ENCODE results near the gene NPSR1.
"Not testable (repeated sequence)": the region's sequence is repeated elsewhere in the genome, so short reads cannot be mapped to it uniquely, and the experiment has no call there.

NPSR1 gene

GRCh38 chr7:34844406-34844805 is 186.4 kb downstream of the NPSR1 start:
- TF ChIP-seq POLR2A (IDR thresholded peaks at IDR 0.05; ENCODE audit: low read depth, low read length) = no peak
- DNase-seq (ENCODE audit: insufficient read length, low spot score) (no peak), FAIRE-seq (no peak)

- no peak for DNase-seq (ENCODE audit: insufficient read length, low spot score)
- TF ChIP-seq POLR2A (IDR thresholded peaks at IDR 0.05; ENCODE audit: low read depth, low read length) = no peak
- no peak for FAIRE-seq
These were observed 187.1 kb downstream of the NPSR1 start for GRCh38 chr7:34844936-34845665.

GRCh38 chr7:34845666-34846361 is 187.8 kb downstream of the NPSR1 start:
- DNase-seq (ENCODE audit: insufficient read length, low spot score) = peak; percentile 40

GRCh38 chr7:34846976-34847375 is 189.0 kb downstream of the NPSR1 start:
- FAIRE-seq = no peak
- TF ChIP-seq POLR2A (IDR thresholded peaks at IDR 0.05; ENCODE audit: low read depth, low read length) = no peak

More at GRCh38 chr7:34845666-34846361, 187.8 kb downstream of the NPSR1 start:
- no peak for TF ChIP-seq POLR2A (IDR thresholded peaks at IDR 0.05; ENCODE audit: low read depth, low read length)
- no peak for FAIRE-seq

DNA sequence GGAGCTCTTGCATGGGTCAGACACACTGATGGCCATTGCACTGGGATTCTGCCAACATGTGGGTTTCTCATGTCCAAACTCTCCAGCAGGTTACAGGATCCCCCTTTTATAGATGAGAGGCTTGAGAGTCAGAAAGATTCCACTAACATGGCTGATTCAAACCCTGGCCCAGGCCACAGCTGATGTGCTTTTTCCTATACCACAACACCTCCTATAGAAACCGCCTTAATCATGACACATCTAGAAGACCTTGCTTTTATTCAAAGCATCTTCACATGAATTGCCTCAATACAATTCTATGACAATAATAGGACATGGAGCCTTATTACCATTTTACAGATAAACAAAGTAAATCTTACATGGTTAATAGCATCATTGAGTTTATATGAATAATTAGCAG is 190.7 kb downstream of the NPSR1 start:
- no peak for TF ChIP-seq POLR2A (IDR thresholded peaks at IDR 0.05; ENCODE audit: low read depth, low read length)
- FAIRE-seq (no peak), DNase-seq (ENCODE audit: insufficient read length, low spot score) (no peak)

More at GRCh38 chr7:34846976-34847375, 189.0 kb downstream of the NPSR1 start:
- DNase-seq (ENCODE audit: insufficient read length, low spot score) = no peak

DNA sequence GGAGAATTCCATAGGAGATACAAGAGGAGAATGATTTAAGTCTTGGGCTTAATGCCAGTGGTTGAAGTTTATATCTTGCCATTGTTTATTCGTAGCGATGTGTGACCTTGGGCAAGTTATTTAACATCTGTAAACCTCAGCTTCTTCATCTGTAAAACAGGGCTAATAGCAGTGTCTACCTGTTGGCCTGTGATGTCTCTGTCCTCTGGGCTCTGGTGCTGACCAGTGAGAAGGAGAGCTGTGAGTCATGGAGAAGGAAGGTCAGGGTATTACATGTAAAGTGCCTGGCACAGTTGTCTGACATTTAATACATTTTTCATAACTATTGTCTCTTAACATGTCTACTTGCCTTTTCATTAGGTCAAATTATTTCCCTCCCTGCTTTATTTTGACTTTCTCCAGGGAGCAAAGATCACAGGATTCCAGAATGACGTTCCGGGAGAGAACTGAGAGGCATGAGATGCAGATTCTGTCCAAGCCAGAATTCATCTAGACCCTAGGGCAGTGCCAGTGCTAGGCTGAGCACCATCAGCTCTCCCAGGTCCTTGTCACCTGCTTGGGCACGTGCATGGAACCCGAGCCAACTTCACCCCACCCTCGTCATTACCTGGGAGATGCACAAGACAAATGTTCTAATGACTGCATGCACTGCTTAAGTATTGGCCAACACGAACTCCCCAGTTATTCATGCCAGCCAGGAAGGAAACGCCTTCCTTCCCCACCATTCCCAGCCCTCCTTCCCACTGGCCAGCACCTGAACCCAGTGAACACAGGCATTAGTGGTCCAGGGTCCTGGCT is 191.3 kb downstream of the NPSR1 start:
- FAIRE-seq (no peak), DNase-seq (ENCODE audit: insufficient read length, low spot score) (peak; percentile 38)
- TF ChIP-seq POLR2A (IDR thresholded peaks at IDR 0.05; ENCODE audit: low read depth, low read length) = no peak

DNA sequence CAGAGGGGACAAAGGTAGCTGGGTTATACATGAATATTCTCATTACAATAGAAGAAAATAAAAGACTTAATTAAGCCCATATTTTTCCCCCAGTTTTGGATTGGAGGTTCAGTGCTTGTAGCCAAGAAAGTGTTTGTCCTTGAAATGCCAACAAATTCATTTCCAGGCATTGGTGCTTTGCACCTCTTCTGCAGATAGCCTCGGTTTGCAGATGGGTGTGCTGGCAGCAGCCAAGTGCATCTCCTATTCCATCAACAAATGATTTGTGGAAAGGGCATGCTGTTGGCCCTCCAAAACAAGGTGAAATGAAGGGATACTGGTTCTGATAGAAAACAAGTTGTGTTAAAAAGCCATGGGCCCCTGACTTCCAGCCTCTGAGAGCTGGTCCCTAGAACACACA is 192.0 kb downstream of the NPSR1 start:
- TF ChIP-seq POLR2A (IDR thresholded peaks at IDR 0.05; ENCODE audit: low read depth, low read length) = no peak
- DNase-seq (ENCODE audit: insufficient read length, low spot score) (no peak), FAIRE-seq (no peak)

- TF ChIP-seq POLR2A (IDR thresholded peaks at IDR 0.05; ENCODE audit: low read depth, low read length) = no peak
- no peak for DNase-seq (ENCODE audit: insufficient read length, low spot score)
- no peak for FAIRE-seq
These were observed 192.7 kb downstream of the NPSR1 start for GRCh38 chr7:34850681-34851080.

- FAIRE-seq (no peak), DNase-seq (ENCODE audit: insufficient read length, low spot score) (no peak)
- no peak for TF ChIP-seq POLR2A (IDR thresholded peaks at IDR 0.05; ENCODE audit: low read depth, low read length)
These were observed 193.4 kb downstream of the NPSR1 start for GRCh38 chr7:34851431-34851830.

DNA sequence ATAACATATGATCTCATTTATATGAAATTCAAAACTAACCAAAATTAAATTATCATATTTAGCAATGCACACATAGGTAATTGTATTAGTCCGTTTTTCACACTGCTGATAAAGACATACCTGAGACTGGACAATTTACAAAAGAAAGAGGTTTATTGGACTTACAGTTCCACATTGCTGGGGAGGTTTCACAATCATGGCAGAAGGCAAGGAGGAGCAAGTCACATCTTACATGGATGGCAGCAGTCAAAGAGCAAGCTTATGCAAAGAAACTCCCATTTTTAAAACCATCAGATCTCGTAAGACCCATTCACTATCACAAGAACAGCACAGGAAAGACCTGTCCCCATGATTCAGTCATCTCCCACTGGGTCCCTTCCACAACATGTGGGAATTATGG is 200.4 kb downstream of the NPSR1 start:
- DNase-seq (ENCODE audit: insufficient read length, low spot score); FAIRE-seq: not testable (repeated sequence)

- FAIRE-seq; DNase-seq (ENCODE audit: insufficient read length, low spot score): not testable (repeated sequence)
These were observed 201.3 kb downstream of the NPSR1 start for GRCh38 chr7:34859281-34859680.

GRCh38 chr7:34866222-34866621 is 208.2 kb downstream of the NPSR1 start:
- DNase-seq (ENCODE audit: insufficient read length, low spot score); FAIRE-seq: not testable (repeated sequence)

DNA sequence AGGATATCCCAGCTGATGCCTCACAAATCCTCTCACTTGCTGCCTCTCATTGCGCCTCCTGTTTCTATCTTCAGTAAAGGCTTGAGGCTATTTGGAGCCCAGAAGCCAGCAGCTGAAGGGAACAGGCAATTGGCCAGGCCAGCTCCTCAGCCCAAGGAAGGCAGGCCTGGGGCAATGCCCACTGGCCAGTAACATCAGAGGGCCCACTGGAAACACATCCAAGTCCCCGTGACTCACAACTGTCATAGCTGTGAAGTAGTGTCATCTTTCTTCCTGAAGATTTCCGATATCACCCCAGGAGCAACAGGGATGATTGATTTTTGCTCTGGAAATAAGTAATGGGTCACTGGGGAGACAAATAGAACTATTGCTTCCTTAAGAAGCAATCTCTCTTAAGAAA is 209.3 kb downstream of the NPSR1 start:
- DNase-seq (ENCODE audit: insufficient read length, low spot score); FAIRE-seq: not testable (repeated sequence)

DNA sequence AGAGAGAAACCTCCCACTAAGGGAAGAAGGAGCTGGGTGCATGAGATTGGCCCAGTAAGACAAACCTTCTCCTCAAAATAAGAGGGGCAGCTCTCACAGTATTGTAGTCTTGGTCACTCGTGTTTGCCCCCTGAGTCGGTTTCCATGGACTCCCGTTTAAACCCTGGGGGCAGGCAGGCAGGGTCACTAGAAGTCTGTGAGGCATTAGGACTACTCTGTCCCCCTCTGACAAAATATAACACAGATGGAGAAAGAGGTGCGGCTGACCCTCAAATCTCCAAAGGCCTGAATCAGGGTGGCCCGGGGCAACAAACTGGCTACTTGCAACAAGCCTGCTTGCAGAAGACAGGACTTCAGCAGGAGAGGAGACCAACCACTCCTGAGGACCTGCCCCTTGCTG is 210.6 kb downstream of the NPSR1 start:
- FAIRE-seq; DNase-seq (ENCODE audit: insufficient read length, low spot score): not testable (repeated sequence)
